ENCODE measurements around the gene LYPD5. TPM values are rescaled to one million over a fixed set of nuclear protein-coding genes. Genes with fewer than 3 reads are reported as not detected.

Gene LYPD5
- polyA plus RNA-seq, 2 of the 4 experiments (the other 2 are of a cell fraction) = 0.09 to 0.12 TPM

DNA sequence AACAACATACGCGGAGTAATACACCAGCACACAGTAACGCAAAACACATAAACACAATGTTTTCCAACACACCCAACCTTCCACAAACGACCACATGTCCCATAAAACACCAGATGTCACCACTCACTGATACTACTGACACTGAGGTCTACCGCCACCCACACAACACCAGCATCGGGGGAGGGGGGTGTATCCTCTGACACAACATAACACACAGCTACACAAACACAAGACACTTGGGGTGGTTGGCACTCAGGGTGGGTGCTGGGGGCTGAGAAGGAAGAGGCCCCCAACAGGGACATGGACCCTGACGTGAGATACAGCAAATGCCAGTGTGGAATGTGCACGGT, 20.0 kb downstream of the LYPD5 start:
- POLR2A ChIA-PET = interaction anchor here (1.8 kb wide), 1 partner anchor 114 kb away, joined by 7 read pairs; no protein-coding TSS in a partner anchor
- ATAC-seq = no peak
- CTCF ChIA-PET = interaction anchor here (7.2 to 24.0 kb wide), 2 partner anchors 20 to 37 kb away, joined by 103 to 565 read pairs; partner anchors contain the start of gene SMG9
- Histone ChIP-seq H3K4me2 (peak overlapping the region; percentile 79), H3K9me3 (no peaks in the 10 kb centered on the region), H3K4me1 (peaks cover 79% of the 10 kb centered on the region), H3K4me3 (no peak overlapping the region), H3K27ac (peak overlapping the region; percentile 93 to 95)
- no peak for FAIRE-seq
- no peak for TF ChIP-seq POLR2AphosphoS2 (conservative IDR thresholded peaks at IDR 0.05; ENCODE audit: low read length)
- TF ChIP-seq, protein P1, sequence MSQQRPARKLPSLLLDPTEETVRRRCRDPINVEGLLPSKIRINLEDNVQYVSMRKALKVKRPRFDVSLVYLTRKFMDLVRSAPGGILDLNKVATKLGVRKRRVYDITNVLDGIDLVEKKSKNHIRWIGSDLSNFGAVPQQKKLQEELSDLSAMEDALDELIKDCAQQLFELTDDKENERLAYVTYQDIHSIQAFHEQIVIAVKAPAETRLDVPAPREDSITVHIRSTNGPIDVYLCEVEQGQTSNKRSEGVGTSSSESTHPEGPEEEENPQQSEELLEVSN (IDR thresholded peaks at IDR 0.05; ENCODE audit: borderline replicate concordance, low read depth) = no peak
- 67% methylated on average over 8 of the region's 8 CpGs for WGBS (ENCODE audit: missing lambda C conversion rate)
- no peak for DNase-seq (ENCODE audit: low read depth in 1 of 2, low spot score in 1 of 2)

DNA sequence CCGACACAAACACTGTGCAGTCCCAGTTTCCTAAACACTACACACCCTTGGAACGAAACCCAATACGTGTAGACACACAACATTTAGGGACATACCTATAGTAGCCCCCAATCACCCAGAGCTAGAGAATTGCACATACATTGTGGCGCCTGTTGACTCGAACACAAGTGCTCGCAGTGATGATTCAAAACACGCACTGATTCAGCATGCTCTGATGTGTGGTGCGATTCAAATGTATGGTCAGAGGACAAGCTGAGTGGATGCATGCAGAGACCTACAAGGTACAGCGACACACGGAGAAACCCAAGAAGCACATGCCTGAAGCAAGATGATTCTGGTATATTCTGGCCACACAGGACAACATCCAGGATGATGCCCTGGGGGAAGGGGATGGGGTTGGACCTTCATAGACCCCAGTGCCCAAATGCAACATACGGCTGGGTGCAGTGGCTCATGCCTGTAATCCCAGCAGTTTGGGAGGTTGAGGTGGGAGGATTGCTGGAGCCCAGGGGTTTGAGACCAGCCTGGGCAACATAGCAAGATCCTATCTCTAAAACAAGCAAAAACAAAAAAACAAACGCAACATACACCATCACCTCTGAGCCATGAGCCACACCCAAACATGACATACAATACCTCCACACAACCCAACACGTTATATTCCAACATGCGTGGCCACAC, 20.5 kb downstream of the LYPD5 start:
- Histone ChIP-seq H3K27ac (peak overlapping the region; percentile 92 to 95), H3K4me1 (peaks cover 84% of the 10 kb centered on the region), H3K4me2 (peak overlapping the region; percentile 97), H3K4me3 (no peak overlapping the region), H3K9me3 (no peaks in the 10 kb centered on the region)
- ChIA-PET CTCF (interaction anchor here (1.7 to 24.0 kb wide), 3 partner anchors 20 to 187 kb away, joined by 3 to 565 read pairs (median 103); partner anchors contain the start of gene SMG9), POLR2A (interaction anchor here (0.5 to 4.3 kb wide), 8 partner anchors 15 to 113 kb away, joined by 3 to 19 read pairs (median 5); partner anchors contain the start of genes PLAUR and SMG9)
- WGBS (ENCODE audit: missing lambda C conversion rate) = 80% methylated on average over 14 of the region's 14 CpGs
- FAIRE-seq (no peak), ATAC-seq (no peak), DNase-seq (ENCODE audit: low read depth in 1 of 2, low spot score in 1 of 2) (no peak)
- no peak for TF ChIP-seq NPAS2 (CRISPR knock-in tag; IDR thresholded peaks at IDR 0.05; ENCODE audit: borderline replicate concordance)
- no peak for TF ChIP-seq CHD4 (IDR thresholded peaks at IDR 0.05; ENCODE audit: borderline replicate concordance)
- no peak for TF ChIP-seq JUN (IDR thresholded peaks at IDR 0.05)
- no peak for TF ChIP-seq HEYL (CRISPR knock-in tag; IDR thresholded peaks at IDR 0.05)
- TF ChIP-seq CEBPB (IDR thresholded peaks at IDR 0.05) = no peak
- TF ChIP-seq NR3C1 (IDR thresholded peaks at IDR 0.05) = no peak
- TF ChIP-seq, protein P2, sequence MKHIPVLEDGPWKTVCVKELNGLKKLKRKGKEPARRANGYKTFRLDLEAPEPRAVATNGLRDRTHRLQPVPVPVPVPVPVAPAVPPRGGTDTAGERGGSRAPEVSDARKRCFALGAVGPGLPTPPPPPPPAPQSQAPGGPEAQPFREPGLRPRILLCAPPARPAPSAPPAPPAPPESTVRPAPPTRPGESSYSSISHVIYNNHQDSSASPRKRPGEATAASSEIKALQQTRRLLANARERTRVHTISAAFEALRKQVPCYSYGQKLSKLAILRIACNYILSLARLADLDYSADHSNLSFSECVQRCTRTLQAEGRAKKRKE (CRISPR knock-in tag; IDR thresholded peaks at IDR 0.05; ENCODE audit: low read depth) = no peak
- TF ChIP-seq BHLHE40 (IDR thresholded peaks at IDR 0.05; ENCODE audit: low read depth, low read length) = no peak
- no peak for TF ChIP-seq RFX5 (IDR thresholded peaks at IDR 0.05)
- TF ChIP-seq TP53 (CRISPR knock-in tag; IDR thresholded peaks at IDR 0.05) = no peak
- TF ChIP-seq HOXB5 (CRISPR knock-in tag; IDR thresholded peaks at IDR 0.05) = no peak

DNA sequence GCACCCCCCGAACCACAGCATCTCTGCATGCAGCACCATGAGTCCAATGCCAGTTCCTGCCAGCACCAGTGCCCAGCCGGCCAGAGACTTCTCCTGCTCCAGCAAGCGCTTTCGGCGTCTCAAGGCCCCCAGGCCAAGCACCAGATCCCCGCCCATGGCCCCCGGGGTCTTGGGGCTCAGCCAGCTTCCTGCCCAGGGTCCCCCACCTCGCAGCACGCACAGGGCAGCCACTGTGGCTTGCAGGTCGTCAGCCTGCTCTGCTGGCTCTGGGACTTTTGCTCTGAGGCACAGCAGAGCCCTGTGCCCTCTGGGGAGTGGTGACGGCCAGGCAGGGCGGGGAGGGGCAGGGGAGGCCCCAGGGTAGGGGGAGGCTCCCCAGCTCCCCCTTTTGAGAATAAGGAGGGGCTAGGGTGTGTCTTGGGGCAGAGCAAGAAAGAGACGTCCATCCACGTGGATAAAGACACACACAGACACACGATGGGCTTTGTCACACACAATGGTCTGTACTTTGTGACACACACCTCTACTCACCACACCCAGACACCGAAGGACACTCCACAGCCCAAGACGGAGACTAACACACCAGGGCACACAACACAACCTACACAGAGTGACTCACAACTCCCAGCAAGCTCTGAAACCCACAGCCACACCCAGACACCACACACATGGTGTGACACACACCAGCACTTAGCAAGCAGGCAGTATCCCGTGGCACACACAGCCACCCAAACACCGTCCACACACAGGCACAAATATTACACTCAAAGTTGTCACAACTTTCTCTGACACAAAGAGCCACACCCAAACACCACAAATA, 21.3 kb downstream of the LYPD5 start, which contains the start of gene KCNN4:
TSS of gene KCNN4 (minus strand) at position 268 of the 820 bp plus-strand sequence. CDS start at position 156, 112 bp downstream.
- WGBS (ENCODE audit: missing lambda C conversion rate) = 4% methylated on average over 10 of the region's 19 CpGs
- peaks cover 84% of the 10 kb centered on the region for H3K4me1 ChIP-seq
- peak within 1 kb of the TSS; percentile 50 for H3K4me3 ChIP-seq
- peak; percentile 77 to 84 for DNase-seq (ENCODE audit: low read depth in 1 of 2, low spot score in 1 of 2)
- H3K27ac ChIP-seq = peak within 1 kb of the TSS; percentile 92 to 95
- FAIRE-seq = no peak
- H3K9me3 ChIP-seq = no peaks in the 10 kb centered on the region
- ChIA-PET POLR2A (interaction anchor here (0.5 to 4.3 kb wide), 10 partner anchors 14 to 464 kb away, joined by 3 to 19 read pairs (median 5); partner anchors contain the start of genes PLAUR and SMG9), CTCF (interaction anchor here (1.0 to 24.0 kb wide), 6 partner anchors 19 to 186 kb away, joined by 3 to 565 read pairs (median 4); partner anchors contain the start of gene SMG9)
- H3K4me2 ChIP-seq = peak within 1 kb of the TSS; percentile 97
- ATAC-seq = peak; percentile 44 to 51; a peak in 5 of 6 replicates
- TF ChIP-seq, protein P3, sequence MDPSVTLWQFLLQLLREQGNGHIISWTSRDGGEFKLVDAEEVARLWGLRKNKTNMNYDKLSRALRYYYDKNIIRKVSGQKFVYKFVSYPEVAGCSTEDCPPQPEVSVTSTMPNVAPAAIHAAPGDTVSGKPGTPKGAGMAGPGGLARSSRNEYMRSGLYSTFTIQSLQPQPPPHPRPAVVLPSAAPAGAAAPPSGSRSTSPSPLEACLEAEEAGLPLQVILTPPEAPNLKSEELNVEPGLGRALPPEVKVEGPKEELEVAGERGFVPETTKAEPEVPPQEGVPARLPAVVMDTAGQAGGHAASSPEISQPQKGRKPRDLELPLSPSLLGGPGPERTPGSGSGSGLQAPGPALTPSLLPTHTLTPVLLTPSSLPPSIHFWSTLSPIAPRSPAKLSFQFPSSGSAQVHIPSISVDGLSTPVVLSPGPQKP (IDR thresholded peaks at IDR 0.05; ENCODE audit: low read depth, low read length) = no peak
- TF ChIP-seq ZC3H11A (IDR thresholded peaks at IDR 0.05) = no peak
- no peak for TF ChIP-seq JUNB (IDR thresholded peaks at IDR 0.05)
- TF ChIP-seq KDM5A (IDR thresholded peaks at IDR 0.05) = no peak
- no peak for TF ChIP-seq CBX2 (IDR thresholded peaks at IDR 0.05; ENCODE audit: borderline replicate concordance, low read depth)
- TF ChIP-seq RAD21 (conservative IDR thresholded peaks at IDR 0.05 in 1 of 2, IDR thresholded peaks at IDR 0.05 in 1 of 2) = no peak
- no peak for TF ChIP-seq FOSL2 (IDR thresholded peaks at IDR 0.05)
- peak; percentile 65 for TF ChIP-seq FOSL2 (CRISPR knock-in tag; IDR thresholded peaks at IDR 0.05)
- TF ChIP-seq, protein P1 (IDR thresholded peaks at IDR 0.05; ENCODE audit: borderline replicate concordance, low read depth) = 0 out of 2 replicates have a peak, but pooled peaks have one; percentile 47
- peak; percentile 77 for TF ChIP-seq POLR2A (IDR thresholded peaks at IDR 0.05; ENCODE audit: low read length)
- TF ChIP-seq, protein P4, sequence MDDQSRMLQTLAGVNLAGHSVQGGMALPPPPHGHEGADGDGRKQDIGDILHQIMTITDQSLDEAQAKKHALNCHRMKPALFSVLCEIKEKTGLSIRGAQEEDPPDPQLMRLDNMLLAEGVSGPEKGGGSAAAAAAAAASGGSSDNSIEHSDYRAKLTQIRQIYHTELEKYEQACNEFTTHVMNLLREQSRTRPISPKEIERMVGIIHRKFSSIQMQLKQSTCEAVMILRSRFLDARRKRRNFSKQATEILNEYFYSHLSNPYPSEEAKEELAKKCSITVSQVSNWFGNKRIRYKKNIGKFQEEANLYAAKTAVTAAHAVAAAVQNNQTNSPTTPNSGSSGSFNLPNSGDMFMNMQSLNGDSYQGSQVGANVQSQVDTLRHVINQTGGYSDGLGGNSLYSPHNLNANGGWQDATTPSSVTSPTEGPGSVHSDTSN (IDR thresholded peaks at IDR 0.05) = no peak
- no peak for TF ChIP-seq SREBF2 (IDR thresholded peaks at IDR 0.05)
